ENCODE results near the gene SRRT. TPM values are rescaled to one million over a fixed set of nuclear protein-coding genes. Genes with fewer than 3 reads are reported as not detected.
"Not testable (repeated sequence)": the region's sequence is repeated elsewhere in the genome, so short reads cannot be mapped to it uniquely, and the experiment has no call there.

SRRT gene
- polyA plus RNA-seq, 5 donors, result 144 to 206 (median 173) TPM

DNA sequence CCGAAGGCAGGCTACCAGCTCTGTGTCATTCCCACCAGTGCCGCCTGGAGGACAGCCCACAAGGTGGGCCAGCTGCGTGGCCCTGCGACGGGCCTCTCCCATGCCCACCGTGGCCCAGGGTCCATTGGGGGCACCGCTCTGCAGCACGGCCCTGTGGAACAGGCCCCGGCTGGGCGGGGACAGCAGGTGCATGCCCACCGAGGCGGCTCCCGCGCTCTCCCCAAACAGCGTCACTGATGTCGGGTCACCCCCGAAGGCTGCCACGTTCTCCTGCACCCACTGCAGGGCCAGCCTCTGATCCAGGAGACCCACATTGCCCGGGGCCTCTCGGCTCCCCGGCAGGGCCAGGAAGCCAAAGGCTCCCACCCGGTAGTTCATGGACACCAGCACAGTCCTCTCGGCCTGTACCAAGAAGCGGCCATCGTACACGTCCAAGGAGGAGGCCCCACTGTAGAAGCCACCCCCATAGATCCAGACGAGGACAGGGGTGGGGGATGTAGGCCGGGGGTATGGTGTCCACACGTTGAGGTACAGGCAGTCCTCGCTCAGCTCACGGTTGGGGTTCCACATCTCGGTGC, 18.5 kb downstream of the SRRT start:
- no peak for DNase-seq

DNA sequence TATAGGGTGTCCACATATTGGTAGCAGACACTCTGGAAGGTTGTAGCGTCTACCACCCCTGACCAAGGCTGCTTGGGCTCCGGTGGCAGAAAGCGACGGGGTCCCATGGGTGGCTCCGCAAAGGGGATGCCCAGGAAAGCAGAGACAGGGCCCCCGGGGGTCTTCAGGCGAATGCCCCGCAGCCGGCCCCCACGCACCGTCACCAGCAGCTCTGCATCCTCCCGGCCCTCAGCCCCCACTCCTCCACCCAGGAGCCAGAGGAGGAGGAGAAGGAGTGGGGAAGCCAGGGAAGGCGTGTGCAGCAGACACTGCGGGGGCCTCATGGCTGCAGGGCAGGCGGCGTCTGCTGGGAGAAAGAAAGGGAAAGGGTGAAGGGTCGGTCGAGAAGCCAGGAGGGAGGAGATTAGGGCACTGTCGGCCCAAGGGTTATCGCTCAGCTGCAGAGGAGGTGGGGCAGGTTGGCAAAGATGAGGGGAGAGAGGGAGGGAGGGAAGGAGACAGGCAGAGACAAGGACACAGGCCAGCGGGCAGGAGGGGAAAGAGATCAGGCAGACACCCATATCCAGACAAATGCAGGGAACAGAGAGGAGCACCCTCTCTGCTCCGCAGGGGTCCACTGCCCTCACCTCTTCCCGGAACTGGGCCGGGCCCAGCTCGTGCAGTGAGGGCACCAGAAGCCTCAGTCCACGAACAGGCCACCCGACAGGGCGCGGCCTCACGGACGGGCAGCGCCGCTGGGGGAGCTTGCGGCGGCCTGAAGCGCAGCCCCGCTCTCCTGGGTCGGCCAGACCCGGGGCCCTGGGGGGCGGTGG, 19.2 kb downstream of the SRRT start:
- no peak for DNase-seq

DNA sequence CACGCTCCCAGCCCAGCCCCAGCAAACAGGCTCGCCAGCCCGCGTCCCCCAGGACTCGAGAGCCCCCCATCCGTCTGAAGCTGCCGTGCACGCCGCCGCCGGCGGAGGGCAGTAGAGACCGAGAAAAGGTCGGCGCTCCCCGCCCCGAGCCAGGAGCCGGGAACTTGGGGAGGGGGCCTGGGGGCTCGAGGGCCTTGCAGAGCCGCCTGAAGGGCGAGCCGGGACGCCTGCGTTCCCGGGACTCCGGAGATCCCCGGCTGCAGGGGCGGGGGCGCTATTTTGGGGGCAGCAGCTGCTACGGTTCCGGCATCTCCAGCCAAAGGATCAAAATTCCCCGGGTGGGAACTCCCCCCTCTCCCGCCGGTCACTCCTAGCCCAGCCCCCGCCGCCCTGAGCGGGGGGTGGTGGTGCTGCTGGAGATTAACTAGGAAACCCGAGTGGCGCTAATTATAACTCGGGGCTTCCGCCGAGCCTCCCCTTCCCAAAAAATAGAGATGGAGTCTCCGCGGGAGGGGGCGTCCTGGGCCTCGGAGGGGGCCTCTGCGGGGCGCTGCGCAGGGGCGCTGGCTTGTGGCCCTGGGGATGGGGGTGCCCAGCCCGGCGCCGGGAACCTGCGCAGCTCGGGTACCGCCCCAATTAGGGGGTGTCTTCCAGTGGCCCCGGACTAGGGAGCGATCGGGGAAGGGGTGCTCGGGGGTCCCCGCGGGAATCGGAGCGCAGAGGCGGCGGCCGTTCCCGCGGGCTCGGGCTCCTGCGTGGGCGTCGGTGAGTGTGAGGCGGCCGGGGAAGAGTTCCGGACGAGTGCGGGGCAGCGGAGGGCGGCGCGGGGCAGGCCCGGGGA, 20.2 kb downstream of the SRRT start:
- DNase-seq, result no peak

DNA sequence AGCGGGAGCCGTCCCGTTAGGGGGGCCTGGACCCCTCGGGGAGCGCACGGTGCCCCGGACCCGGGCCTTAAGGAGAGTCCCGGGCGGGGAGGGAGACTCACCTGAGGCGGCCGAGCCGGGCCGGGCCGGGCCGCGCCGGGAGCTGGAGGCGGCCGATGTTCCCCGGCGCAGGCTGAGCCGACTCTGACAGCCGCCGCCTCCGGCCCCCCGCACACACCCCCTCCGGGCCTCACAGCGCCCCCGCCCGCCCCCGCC, 20.7 kb downstream of the SRRT start, which contains the start of gene ACHE:
TSS of gene ACHE (minus strand) at position 188 of the 255 bp plus-strand sequence. CDS start 1,656 bp downstream, outside the sequence.
- DNase-seq, result no peak

DNA sequence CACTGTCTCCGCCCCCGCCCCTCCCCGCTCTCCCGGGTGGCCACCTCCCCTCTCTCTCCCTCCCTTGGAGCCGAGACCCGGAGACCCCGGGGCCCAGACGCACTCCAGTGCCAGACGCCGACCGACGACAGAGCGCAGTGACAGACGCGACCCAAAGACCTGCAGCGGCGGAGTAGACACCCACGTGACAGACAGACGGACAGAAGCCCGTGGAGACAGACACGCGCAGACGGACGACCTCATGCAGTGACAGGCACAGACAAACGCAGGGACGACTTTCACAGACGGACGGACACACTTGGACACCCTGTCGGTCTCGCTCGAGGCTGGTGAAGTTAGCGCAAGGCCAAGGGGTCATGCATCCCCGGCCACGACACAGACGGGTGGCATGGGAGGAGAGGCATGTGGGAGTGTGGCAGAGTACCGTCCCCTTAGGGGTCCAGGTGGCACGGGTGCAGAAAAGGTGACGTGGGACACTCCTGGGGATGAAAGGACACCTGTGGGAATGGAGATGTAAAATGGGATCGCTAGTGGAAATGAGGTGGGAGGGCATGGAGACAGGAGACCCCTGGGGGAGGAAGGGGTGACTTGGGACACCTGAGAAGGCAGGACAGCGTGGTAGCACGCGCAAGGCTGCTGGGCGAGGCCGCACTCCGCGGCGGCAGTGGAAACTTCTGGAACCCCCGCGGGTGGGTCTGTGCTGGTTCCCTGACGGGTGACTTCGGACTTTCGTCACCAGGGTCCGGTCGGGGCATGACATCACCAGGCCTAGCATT, 21.2 kb downstream of the SRRT start:
- DNase-seq, result no peak

DNA sequence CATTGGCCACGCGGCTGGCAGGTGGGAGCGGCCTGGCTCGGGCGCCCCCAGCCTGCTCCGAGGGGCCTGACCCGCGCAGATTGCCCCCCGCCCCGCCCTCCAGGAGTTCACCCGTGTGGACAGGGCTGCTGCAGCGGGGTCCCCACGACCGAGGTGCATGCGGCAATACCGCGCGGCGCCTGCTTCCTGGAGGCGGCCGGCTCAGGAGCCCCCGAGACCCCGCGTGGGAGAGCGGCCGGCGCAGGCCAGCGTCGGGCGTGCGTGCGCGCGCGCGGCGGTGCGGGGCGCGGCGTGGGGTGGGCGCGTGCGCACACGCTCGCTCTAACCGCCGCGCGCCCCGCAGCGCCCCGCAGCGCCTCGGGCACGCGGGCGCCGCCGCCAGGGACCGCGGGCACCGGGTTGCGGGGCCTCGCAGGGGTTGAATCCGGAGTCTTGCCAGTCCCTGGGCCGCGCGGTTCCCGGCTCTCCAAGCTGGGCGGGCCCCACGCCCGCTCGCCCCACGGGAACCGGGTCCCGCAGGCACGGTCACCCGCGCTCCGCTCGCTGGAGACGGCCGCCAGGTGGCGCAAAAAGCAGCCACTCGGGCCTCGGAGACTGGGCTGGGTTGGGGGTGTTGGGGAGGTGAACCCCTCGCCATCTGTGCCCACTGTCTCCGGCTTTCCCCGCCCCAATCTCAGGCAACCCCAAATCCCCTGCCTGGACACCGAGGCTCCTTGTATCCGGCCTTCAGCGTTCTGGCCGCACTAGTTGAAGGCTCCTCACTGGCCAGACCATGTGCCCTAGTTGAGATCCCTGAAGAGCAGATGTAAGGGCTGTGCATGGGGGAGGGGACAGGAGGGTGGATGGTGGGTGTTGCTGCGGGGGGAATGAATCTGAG, 22.1 kb downstream of the SRRT start:
- no peak for DNase-seq

DNA sequence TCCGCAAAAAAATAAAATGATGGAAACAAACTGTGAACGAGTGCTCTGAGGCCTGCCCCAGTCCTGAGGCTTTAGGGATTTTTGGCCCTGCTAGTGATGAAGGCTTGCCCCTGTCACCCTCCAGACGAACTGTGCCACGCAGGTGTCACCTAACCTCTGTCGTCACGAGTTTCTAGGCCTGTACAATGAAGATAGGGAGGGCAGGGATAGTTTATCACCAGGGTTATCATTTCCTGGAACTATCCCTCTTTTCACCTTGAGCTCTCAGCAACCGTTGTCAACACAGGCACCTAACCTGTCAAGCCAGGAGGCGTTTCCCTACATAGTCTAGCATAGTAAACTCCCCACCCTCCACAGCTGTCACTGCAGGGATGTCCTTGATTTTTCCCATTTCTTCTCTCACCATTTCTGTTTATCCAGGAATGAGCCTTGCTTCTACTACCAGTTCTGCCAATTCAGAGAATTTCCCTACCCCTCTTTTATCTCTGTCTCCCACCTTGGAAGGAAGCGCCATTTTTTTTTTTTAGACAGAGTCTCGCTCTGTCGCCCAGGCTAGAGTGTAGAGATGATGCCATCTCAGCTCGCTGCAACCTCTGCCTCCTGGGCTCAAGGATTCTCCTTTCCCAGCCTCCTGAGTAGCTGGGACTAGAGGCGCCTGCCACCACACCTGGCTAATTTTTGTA, 23.0 kb downstream of the SRRT start:
- no peak for DNase-seq

DNA sequence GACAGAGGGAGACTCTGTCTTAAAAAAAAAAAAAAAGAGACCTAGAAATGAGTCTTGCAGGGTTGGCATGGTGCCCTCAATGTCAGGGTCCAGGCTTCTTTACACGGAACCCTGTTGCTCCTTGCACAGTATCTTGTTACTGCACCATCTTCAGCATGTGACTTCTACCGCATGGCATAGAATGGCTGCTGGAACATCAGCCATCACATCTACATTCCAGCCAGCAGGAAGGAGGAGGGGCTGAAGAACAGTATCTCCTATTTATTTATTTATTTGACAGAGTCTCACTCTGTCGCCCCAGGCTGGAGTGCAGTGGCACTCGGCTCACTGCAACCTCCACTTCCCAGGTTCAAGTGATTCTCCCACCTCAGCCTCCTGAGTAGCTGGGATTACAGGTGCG, 24.5 kb downstream of the SRRT start:
- DNase-seq, result no peak

DNA sequence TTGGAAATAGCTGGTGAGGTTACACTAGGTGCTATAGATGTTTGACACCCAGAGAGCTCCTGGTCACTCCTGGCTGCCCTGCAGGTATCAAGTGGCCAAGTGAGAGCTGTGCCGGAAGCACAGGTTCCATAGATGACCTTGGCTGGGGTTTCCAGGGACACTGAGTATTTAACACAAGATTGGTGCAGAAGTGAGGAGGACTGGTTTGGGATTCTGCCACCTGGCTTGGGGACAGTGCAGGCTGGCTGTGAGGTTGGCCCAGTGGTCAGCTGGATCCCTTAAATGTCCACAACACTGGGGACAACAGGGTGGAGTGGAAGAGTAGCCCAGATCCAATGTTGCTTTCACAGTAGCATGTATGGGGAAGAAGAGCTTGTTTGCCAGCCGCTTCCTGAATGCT, 26.1 kb downstream of the SRRT start:
- DNase-seq, result no peak

DNA sequence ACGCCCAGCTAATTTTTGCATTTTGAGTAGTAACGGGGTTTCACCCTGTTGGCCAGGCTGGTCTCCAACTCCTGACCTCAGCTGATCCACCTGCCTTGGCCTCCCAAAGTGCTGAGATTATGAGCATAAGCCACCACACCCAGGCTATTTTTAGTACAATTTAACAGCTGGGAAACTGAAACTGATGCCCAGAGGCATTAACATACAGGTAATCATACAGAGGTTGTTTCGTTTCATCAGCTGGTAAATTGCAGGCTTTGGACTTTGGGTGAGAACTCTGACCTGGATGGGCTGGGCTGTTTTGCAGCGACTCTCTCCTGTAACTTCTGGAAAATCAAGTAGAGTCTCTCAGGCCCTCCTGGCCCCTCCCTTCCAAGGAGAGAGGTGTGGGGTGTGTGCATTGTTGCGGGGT, 27.0 kb downstream of the SRRT start:
- no peak for DNase-seq

DNA sequence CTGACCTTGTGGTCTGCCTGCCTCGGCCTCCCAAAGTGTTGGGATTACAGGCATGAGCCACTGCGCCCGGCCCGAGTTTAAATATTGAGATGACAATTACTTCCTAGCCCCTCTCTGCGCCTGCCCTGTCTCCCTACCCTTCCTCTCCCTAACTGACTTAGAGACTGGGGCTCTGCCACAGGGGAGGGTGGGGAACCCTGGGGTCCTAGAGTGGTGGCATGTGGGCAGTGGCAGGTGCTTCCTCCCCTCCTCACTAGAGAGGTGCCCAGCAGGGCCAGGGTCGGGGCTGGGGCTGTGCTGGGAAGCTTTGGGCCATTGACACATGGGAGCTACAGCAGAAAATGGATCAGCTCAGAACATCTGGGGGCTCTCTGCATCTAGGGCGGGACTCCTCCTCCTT, 27.7 kb downstream of the SRRT start:
- no peak for DNase-seq

DNA sequence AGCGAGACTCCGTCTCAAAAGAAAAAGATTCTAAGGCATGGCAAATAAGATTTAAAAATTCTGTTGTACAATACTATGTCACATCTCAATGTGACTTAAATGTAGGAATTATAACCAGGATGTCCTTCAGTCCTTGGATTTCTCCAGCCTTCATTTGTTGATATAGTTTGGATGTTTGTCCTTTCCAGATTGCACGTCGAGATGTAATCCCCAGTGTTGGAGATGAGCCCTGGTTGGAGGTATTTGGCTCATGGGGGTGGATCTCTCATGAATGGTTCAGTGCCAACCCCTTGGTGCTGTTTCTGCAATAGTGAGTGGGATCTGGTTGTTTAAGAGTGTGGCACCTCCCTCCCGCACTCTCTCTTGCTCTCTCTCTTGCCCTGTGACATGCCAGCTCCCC, 33.6 kb downstream of the SRRT start:
- no peak for DNase-seq

DNA sequence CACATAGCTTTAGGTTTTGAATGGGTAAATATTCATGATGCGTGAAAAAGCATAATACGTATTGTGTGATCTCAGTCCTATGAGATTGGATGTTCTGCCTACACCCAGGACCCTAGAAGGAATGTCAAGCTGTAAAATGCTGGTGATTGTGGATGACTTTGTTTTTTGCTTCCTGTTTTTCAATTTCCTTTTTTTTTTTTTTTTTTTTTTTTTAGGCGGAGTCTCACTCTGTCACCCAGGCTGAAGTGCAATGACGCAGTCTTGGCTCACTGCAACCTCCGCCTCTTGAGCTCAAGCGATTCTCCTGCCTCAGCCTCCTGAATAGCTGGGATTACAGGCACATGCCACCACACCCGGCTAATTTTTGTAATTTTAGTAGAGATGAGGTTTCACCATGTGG, 35.5 kb downstream of the SRRT start:
- DNase-seq, result not testable (repeated sequence)

DNA sequence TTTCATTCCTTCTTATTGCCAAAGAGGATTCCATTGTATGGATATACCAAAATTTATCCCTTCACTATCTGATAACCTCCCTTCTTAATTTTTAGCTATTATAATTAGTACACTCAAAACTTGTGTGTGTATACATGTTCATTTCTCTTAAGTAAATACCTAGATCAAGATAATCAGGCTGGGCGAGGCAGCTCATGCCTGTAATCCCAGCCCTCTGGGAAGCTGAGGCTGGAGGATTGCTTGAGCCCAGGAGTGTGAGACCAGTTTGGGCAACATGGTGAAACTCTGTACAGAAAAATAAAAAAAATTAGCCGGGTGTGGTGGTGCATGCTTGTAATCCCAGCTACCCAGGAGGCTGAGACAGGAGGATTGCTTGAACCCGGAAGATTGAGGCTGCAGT, 36.6 kb downstream of the SRRT start:
- no peak for DNase-seq

DNA sequence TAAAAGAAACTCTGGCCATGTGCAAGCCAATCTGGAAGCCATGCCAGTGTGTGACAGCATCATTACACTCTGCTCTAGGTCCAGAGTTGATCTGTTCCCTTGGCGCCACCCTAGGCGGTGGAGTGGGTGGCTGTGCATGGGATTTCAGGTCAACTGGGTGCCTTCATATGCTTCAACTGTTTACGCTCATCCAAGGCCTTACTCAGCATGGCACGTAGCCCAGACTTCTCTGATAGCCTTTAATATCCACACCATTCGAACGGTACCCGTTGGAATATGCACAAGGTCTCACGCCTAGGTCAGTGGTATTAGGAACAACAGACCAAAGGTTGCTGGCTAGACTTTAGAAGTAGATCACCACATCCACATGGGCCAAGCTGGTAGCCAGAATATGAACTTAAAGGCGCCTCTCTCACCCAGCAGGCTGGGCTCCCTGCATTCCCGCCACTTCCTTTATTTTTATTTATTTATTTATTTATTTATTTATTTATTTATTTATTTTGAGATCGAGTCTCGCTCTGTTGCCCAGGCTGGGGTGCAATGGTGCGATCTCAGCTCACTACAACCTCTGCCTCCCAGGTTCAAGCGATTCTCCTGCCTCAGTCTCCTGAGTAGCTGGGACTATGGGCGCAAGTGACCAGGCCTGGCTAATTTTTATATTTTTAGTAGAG, 39.4 kb downstream of the SRRT start:
- DNase-seq, result no peak

DNA sequence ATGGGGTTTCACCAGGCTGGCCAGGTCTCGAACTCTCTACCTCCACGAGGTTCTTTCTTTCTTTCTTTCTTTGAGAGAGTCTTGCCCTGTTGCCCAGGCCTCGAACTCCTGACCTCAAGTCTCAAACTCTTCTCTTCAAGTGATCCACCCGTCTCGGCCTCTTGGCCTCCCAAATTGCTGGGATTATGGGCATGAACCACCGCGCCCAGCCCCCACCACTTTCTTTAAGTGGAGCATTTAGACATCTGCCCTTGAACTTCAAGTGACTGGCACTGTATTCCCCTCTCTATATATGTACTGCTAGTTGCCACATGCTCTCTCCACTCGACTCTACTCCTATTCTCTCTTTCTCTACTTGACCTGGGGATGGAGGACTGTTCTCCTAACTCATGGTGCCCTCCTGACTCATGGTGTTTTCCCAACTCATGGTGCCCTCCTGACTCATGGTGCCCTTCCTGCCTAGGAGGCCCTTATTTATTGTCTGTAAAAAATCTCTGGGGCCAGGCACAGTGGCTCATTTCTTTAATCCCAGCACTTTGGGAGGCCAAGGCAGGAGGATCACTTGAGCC, 40.1 kb downstream of the SRRT start:
- no peak for DNase-seq

DNA sequence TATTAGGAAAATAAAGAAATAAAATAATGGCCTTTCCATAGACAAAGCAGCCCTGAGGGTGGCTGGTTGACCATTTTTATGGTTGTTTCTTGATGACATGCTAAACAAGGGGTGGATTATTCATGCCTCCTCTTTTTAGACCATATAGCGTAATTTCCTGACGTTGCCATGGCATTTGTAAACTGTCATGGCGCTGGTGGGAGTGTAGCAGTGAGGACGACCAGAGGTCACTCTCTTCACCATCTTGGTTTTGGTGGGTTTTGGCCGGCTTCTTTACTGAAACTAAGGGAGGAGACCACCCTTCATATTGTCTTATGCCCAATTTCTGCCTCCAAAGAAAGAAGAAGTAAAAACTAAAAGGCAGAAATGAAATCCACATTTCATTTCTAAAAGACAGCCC, 44.4 kb downstream of the SRRT start:
- DNase-seq, result not testable (repeated sequence)

DNA sequence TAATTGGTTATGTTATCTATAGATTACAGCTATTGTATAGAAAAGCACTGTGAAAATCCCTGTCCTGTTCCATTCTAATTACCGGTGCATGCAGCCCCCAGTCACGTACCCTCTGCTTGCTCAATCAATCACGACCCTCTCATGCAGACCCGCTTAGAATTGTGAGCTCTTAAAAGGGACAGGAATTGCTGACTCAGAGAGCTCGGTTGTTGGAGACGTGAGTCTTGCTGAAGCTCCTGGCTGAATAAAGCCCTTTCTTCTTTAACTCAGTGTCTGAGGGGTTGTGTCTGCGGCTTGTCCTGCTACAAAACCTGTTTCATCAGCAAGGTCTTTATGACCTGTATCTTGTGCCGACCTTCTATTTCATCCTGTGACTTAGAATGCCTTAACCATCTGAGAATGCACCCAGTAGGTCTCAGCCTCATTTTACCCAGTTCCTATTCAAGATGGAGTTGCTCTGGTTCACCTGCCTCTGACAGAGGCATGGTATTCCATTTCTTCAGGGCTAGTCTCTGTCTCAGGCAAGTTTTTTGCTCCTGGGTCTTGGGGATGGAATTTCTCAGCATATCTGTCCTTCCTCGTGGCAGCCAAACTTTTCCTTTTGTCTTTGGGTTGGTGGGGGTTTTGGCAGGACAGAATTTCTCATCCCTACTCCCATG, 45.0 kb downstream of the SRRT start:
- not testable (repeated sequence) for DNase-seq

DNA sequence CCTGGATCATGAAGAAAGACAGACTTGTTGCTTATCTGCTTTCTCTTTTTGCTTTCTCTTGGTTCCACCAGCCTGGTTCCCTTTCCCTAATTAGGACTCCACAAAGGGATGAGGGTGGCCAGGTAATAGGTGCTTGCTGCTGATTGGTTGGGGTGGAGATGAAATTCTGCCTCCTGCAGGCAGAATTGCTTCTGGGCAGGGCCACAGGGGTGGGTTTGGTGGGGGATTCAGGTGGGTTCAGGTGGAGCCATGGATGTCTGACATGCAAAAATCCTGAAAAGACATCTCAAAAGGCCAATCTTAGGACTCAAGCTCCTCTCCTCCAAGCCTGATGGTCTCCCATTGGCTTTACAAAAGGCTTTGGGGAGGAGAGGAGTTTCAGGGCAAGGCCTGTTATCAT, 46.1 kb downstream of the SRRT start:
- DNase-seq, result no peak
